Measurements from ENCODE around the gene AKR1C3. TPM values are rescaled to one million over a fixed set of nuclear protein-coding genes. Genes with fewer than 3 reads are reported as not detected.

The AKR1C3 gene
- total and polyA plus RNA-seq, 2 of the 4 experiments (the other 2 are of a cell fraction), result 0.18 to 0.51 TPM

DNA sequence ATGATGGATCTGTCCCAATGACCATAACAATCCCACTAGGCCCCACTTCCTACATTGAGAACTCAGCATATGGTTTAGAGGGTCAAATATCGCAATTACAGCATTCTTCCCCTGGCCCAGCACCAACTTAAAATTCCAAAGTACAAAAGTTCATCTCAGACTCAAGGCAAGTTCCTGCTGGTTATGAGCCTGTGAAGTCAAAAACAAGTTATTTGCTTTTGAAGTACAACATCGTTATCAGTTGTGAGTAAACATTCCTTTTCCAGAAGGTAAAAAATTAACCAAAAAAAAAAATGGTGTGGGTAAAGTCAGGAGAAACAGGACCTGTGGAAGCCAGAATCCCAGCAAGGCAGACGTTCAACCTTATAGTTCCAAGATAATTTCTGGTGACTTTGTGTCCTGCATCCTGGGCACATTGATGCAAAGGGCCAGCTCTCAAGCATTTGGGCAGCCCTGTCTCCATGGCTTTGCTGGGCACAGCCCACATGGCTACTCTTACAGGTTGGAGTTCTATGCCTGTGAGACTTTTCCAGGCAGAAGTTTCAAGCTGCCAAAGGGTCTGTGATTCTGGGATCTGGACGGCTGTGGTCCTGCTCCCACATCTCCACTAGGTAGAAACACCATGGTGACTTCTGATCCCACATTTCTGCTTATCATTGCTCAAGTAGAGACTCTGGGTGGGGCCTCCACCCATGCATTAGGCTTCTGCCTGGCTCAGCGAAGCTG is 53.2 kb downstream of the AKR1C3 start:
- in situ Hi-C loops (cut with MboI; ENCODE audit: low sequenced_read_pairs) (no loop called here), dilution Hi-C loops (cut with HindIII; ENCODE audit: low sequenced_read_pairs, unreplicated experiment) (no loop called here), intact Hi-C loops (cut with micrococcal nuclease) (loop anchor here (2.0 to 10.0 kb wide), 2 partner anchors 47 to 73 kb away; partner anchors contain the start of gene AKR1C4)
- no peaks in the 10 kb centered on the region for H3K27me3 ChIP-seq (ENCODE audit: control insufficient read depth, insufficient read depth, low read length)
- H3K23ac ChIP-seq (ENCODE audit: low read depth, low read length), result no peak overlapping the region
- no peaks in the 10 kb centered on the region for H3K9me1 ChIP-seq (ENCODE audit: insufficient read depth, low read length)
- H2BK120ac ChIP-seq (ENCODE audit: low read depth, low read length), result no peak overlapping the region
- WGBS, 2 experiments (ENCODE audit: extremely low coverage in 2 of 2, insufficient read length in 1 of 2), result 34% methylated on average over 2 of the region's 5 CpGs; no CpG with 5 or more reads in 1 of the 2 experiments
- BruUV-seq (replicated peaks), result no TSS peak
- no peak overlapping the region for H3K9ac ChIP-seq (ENCODE audit: low read depth, low read length)
- no peaks in the 10 kb centered on the region for H4K20me1 ChIP-seq (ENCODE audit: insufficient read depth, low read length)
- no peak overlapping the region for H2BK15ac ChIP-seq (ENCODE audit: low read depth, low read length)
- TF ChIP-seq CHD1 (IDR thresholded peaks at IDR 0.05; ENCODE audit: low read depth, low read length) (no peak), SMC3 (IDR thresholded peaks at IDR 0.05; ENCODE audit: low read depth, low read length) (no peak), MAFK (IDR thresholded peaks at IDR 0.05; ENCODE audit: low read depth, low read length) (no peak), NFE2L2 (IDR thresholded peaks at IDR 0.05; ENCODE audit: low read depth, low read length) (no peak)
- TF ChIP-seq, protein P1, sequence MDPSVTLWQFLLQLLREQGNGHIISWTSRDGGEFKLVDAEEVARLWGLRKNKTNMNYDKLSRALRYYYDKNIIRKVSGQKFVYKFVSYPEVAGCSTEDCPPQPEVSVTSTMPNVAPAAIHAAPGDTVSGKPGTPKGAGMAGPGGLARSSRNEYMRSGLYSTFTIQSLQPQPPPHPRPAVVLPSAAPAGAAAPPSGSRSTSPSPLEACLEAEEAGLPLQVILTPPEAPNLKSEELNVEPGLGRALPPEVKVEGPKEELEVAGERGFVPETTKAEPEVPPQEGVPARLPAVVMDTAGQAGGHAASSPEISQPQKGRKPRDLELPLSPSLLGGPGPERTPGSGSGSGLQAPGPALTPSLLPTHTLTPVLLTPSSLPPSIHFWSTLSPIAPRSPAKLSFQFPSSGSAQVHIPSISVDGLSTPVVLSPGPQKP (IDR thresholded peaks at IDR 0.05; ENCODE audit: borderline replicate concordance, low read depth, low read length), result no peak
- TF ChIP-seq, protein P2, sequence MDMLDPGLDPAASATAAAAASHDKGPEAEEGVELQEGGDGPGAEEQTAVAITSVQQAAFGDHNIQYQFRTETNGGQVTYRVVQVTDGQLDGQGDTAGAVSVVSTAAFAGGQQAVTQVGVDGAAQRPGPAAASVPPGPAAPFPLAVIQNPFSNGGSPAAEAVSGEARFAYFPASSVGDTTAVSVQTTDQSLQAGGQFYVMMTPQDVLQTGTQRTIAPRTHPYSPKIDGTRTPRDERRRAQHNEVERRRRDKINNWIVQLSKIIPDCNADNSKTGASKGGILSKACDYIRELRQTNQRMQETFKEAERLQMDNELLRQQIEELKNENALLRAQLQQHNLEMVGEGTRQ (IDR thresholded peaks at IDR 0.05; ENCODE audit: low read depth, low read length), result no peak
- no peak overlapping the region for H4K8ac ChIP-seq (ENCODE audit: low read depth in 2 of 2, low read length in 2 of 2)
- no peak overlapping the region for H4K91ac ChIP-seq (ENCODE audit: insufficient read depth, low read depth, low read length)
- DNase-seq (no peak), ATAC-seq (ENCODE audit: low read depth) (no peak)
- no peak overlapping the region for H3K18ac ChIP-seq (ENCODE audit: low read depth, low read length)
- H2AFZ ChIP-seq (replicated peaks; ENCODE audit: low read length, poor library complexity), result no peak overlapping the region
- H3K4me1 ChIP-seq (ENCODE audit: control insufficient read depth, insufficient read depth, low read length), result no peaks in the 10 kb centered on the region
- no peaks in the 10 kb centered on the region for H3K36me3 ChIP-seq (ENCODE audit: control insufficient read depth, insufficient read depth, low read length)
- CTCF ChIA-PET, result no interaction called here
- no peak overlapping the region for H2BK5ac ChIP-seq (ENCODE audit: low read depth, low read length, poor library complexity, severe bottlenecking)
- no peak overlapping the region for H2BK20ac ChIP-seq (ENCODE audit: low read depth, low read length)
- no peak overlapping the region for H2AK9ac ChIP-seq (replicated peaks; ENCODE audit: low read depth, low read length, poor library complexity)
- no peak overlapping the region for H3K27ac ChIP-seq (ENCODE audit: insufficient read depth, low read length)
- no peak overlapping the region for H3K4me2 ChIP-seq (ENCODE audit: low read depth, low read length)
- H3K79me1 ChIP-seq (ENCODE audit: low read depth in 1 of 2, low read length in 2 of 2), result no peaks in the 10 kb centered on the region
- no peak overlapping the region for H3K56ac ChIP-seq (ENCODE audit: extremely low read depth, insufficient read depth, low read length)
- H3K4me3 ChIP-seq (ENCODE audit: insufficient read depth, low read depth, low read length), result no peak overlapping the region
- no peak overlapping the region for H4K5ac ChIP-seq (ENCODE audit: low read depth, low read length)
- H2AK5ac ChIP-seq (ENCODE audit: low read depth, low read length), result no peak overlapping the region
- H3K4ac ChIP-seq (ENCODE audit: low read depth, low read length), result no peak overlapping the region
- H3K14ac ChIP-seq (replicated peaks; ENCODE audit: low read depth, low read length), result no peak overlapping the region
- H3K9me3 ChIP-seq (ENCODE audit: control insufficient read depth, insufficient read depth, low read length), result no peaks in the 10 kb centered on the region; the same call in 1 of the 2 replicates
- POLR2A ChIA-PET (ENCODE audit: unreplicated experiment), result no interaction called here
